Measurements from ENCODE around the gene NOD2.

DNA sequence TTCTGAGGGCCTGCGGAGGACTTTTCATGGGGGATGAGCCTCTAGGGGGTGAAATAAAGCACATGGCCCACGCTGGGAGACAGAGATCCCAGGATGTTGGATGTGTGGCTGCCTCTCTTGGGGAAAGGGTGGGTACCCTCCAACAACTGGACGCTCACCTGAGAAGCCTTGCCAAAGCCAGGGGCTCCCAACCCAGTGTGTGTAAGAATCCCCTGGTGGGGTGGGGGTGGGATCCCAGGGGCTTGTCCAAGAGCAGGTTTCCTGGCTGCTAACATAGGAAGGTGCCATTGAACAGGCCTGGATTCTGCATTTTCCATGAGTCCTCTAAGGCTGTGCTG lies 12.9 kb upstream of the NOD2 start:
- TF ChIP-seq CTCF (IDR thresholded peaks at IDR 0.05) (no peak), POLR2A (IDR thresholded peaks at IDR 0.05) (no peak)

Measured in uterus (tissue), 2 donors.